H1 (cell line): ENCODE data around the gene DDX51. TPM values are rescaled to one million over a fixed set of nuclear protein-coding genes. Genes with fewer than 3 reads are reported as not detected.

ENCODE experiments used
- CTCF ChIA-PET: fragments of 300-600 bp; sonication (Branson Sonifier 250); formaldehyde crosslinking; loops from one replicate; lab custom pipeline; 2021; ENCODE audit not compliant: partially characterized antibody; lab: Charles Lee
- POLR2A ChIA-PET: fragments of 300-600 bp; sonication (Branson Sonifier 250); formaldehyde crosslinking; loops from one replicate; lab custom pipeline; 2021; ENCODE audit warnings: inconsistent platforms; ENCODE audit not compliant: partially characterized antibody; lab: Charles Lee
- DNase-seq, 2 experiments: peaks; one replicate each; pipeline versions ENCODE4 v3.0.0 to v3.0.0-alpha.2; 2010 to 2022; ENCODE audit warnings: low spot score in 2 of 2, low read depth in 1 of 2, mixed read lengths in 1 of 2
- FAIRE-seq: peaks from 2 replicates; lab custom pipeline; 2011; peaks lifted over from hg19 to GRCh38; lab: Jason Lieb, UNC
- H2AFZ ChIP-seq: 2 replicates; pipeline ENCODE4 v1.8.1; 2012; ENCODE audit warnings: low read length, inconsistent platforms
- H2AK5ac ChIP-seq: 2 replicates; pipeline ENCODE4 v1.6.1; 2013; ENCODE audit warnings: low read depth, low read length
- H2BK120ac ChIP-seq: replicated peaks from 2 replicates; pipeline ENCODE3; 2013; ENCODE audit warnings: low read depth, low read length, inconsistent platforms
- H2BK12ac ChIP-seq: 2 replicates; pipeline ENCODE4 v1.6.1; 2013; ENCODE audit warnings: low read depth, low read length
- H2BK15ac ChIP-seq: 2 replicates; pipeline ENCODE4 v1.6.1; 2013; ENCODE audit warnings: low read length
- H2BK20ac ChIP-seq: 2 replicates; pipeline ENCODE4 v1.6.1; 2013; ENCODE audit warnings: low read length
- H2BK5ac ChIP-seq: 2 replicates; pipeline ENCODE4 v1.6.1; 2013; ENCODE audit warnings: low read depth, low read length
- H3K14ac ChIP-seq: 2 replicates; pipeline ENCODE4 v1.6.1; 2013; ENCODE audit warnings: inconsistent platforms; ENCODE audit not compliant: insufficient read length
- H3K18ac ChIP-seq: 2 replicates; pipeline ENCODE4 v1.6.1; 2013; ENCODE audit warnings: low read length; ENCODE audit errors: extremely low read depth
- H3K23ac ChIP-seq: 2 replicates; pipeline ENCODE4 v1.6.1; 2013; ENCODE audit warnings: inconsistent platforms; ENCODE audit not compliant: insufficient read length
- H3K23me2 ChIP-seq: 2 replicates; pipeline ENCODE4 v1.6.1; 2013; ENCODE audit warnings: low read depth, low read length
- H3K27ac ChIP-seq: 2 replicates; pipeline ENCODE4 v1.6.1; 2011; ENCODE audit warnings: low read depth, low read length, inconsistent platforms
- H3K27me3 ChIP-seq, 4 experiments: replicated peaks in 1 of 4; 1 replicate in 1 of 4; 2 replicates in 3 of 4; pipeline versions ENCODE4 v1.6.1 to v1.8.1; 2011 to 2013; ENCODE audit warnings: low read length in 3 of 4, mild to moderate bottlenecking in 3 of 4, inconsistent platforms in 2 of 4, mixed read lengths in 2 of 4, moderate library complexity in 1 of 4; ENCODE audit not compliant: control insufficient read depth in 3 of 4, insufficient read depth in 3 of 4; ENCODE audit errors: extremely low read depth in 1 of 4
- H3K36me3 ChIP-seq, 4 experiments: 2 replicates each; pipeline versions ENCODE4 v1.6.1 to v1.8.1; 2011 to 2013; ENCODE audit warnings: mild to moderate bottlenecking in 4 of 4, low read length in 3 of 4, moderate library complexity in 2 of 4, control low read depth in 1 of 4, inconsistent platforms in 1 of 4; ENCODE audit not compliant: insufficient read depth in 4 of 4, control insufficient read depth in 2 of 4
- H3K4ac ChIP-seq: replicated peaks from 2 replicates; pipeline ENCODE3; 2013; ENCODE audit warnings: low read length, low read depth, mixed read lengths, inconsistent platforms; ENCODE audit not compliant: insufficient read length
- H3K4me1 ChIP-seq, 4 experiments: replicated peaks in 1 of 4; 1 replicate in 1 of 4; 2 replicates in 3 of 4; pipeline versions ENCODE4 v1.6.1 to v1.8.1; 2011 to 2013; ENCODE audit warnings: low read length in 3 of 4, inconsistent platforms in 2 of 4, mixed read lengths in 1 of 4; ENCODE audit not compliant: insufficient read depth in 4 of 4, control insufficient read depth in 3 of 4
- H3K4me2 ChIP-seq, 2 experiments: 2 replicates each; pipeline versions ENCODE4 v1.6.1 to v1.8.1; 2011 to 2013; ENCODE audit warnings: low read depth in 2 of 2, low read length in 2 of 2, control low read depth in 1 of 2, inconsistent platforms in 1 of 2, mild to moderate bottlenecking in 1 of 2; ENCODE audit not compliant: insufficient read depth in 1 of 2
- H3K4me3 ChIP-seq, 4 experiments: fragments of 200-600, 300-600 bp in 1 of 4; sonication (generic), shearing (Covaris generic), sonication (Bioruptor Twin) in 1 of 4; 2 replicates each; pipeline versions ENCODE4 v1.5.1 to v1.8.1; 2011 to 2016; ENCODE audit warnings: low read length in 4 of 4, low read depth in 3 of 4, control low read depth in 2 of 4, inconsistent platforms in 2 of 4, mild to moderate bottlenecking in 2 of 4, mixed read lengths in 1 of 4, moderate library complexity in 1 of 4; ENCODE audit not compliant: insufficient read depth in 2 of 4; ENCODE audit errors: extremely low read depth in 1 of 4
- H3K56ac ChIP-seq: replicated peaks from 2 replicates; pipeline ENCODE3; 2013; ENCODE audit warnings: low read depth, mild to moderate bottlenecking, mixed read lengths, low read length, inconsistent platforms; ENCODE audit not compliant: insufficient read length
- H3K79me1 ChIP-seq: 2 replicates; pipeline ENCODE4 v1.6.1; 2013; ENCODE audit warnings: low read depth, low read length, control low read depth
- H3K79me2 ChIP-seq, 2 experiments: 2 replicates each; pipeline versions ENCODE4 v1.6.1 to v1.8.1; 2012 to 2013; ENCODE audit warnings: low read length in 2 of 2, mild to moderate bottlenecking in 2 of 2, inconsistent platforms in 1 of 2; ENCODE audit not compliant: insufficient read depth in 2 of 2, control insufficient read depth in 1 of 2
- H3K9ac ChIP-seq, 4 experiments: replicated peaks in 1 of 4; 1 replicate in 1 of 4; 2 replicates in 3 of 4; pipeline versions ENCODE4 v1.6.1 to v1.8.1; 2011 to 2013; ENCODE audit warnings: low read depth in 3 of 4, low read length in 3 of 4, control low read depth in 2 of 4, mild to moderate bottlenecking in 2 of 4, moderate library complexity in 2 of 4, inconsistent platforms in 1 of 4; ENCODE audit errors: extremely low read depth in 1 of 4
- H3K9me3 ChIP-seq, 2 experiments: 2 replicates each; pipeline versions ENCODE4 v1.6.1 to v1.8.1; 2012 to 2013; ENCODE audit warnings: mild to moderate bottlenecking in 2 of 2, moderate library complexity in 2 of 2, control low read depth in 1 of 2, inconsistent platforms in 1 of 2, low read depth in 1 of 2, low read length in 1 of 2, mixed read lengths in 1 of 2; ENCODE audit not compliant: insufficient read depth in 2 of 2
- H4K20me1 ChIP-seq, 2 experiments: replicated peaks in 1 of 2; 2 replicates each; pipeline versions ENCODE3 to v1.8.1; 2011 to 2013; ENCODE audit warnings: inconsistent platforms in 2 of 2, low read length in 2 of 2, mild to moderate bottlenecking in 1 of 2; ENCODE audit not compliant: insufficient read depth in 2 of 2, control insufficient read depth in 1 of 2
- H4K5ac ChIP-seq: 2 replicates; pipeline ENCODE4 v1.6.1; 2013; ENCODE audit warnings: low read length, low read depth, mixed read lengths, inconsistent platforms; ENCODE audit not compliant: insufficient read length
- H4K8ac ChIP-seq: 2 replicates; pipeline ENCODE4 v1.8.0; 2013; ENCODE audit warnings: mild to moderate bottlenecking, moderate library complexity, low read length, inconsistent platforms; ENCODE audit not compliant: insufficient read depth; ENCODE audit errors: extremely low read depth
- H4K91ac ChIP-seq: replicated peaks from 2 replicates; pipeline ENCODE3; 2013; ENCODE audit warnings: low read length, mixed read lengths, inconsistent platforms; ENCODE audit not compliant: insufficient read length
- CHD2 ChIP-seq: IDR thresholded peaks from 2 replicates; pipeline ENCODE4 v1.6.1; 2012; ENCODE audit warnings: low read length, improper control_type of control experiment
- RFX5 ChIP-seq: IDR thresholded peaks from 2 replicates; pipeline ENCODE4 v1.6.1; 2011; ENCODE audit warnings: low read depth, low read length, improper control_type of control experiment, borderline replicate concordance
- WGBS, 2 experiments: shearing (Covaris generic) in 1 of 2; methylation state at CpG; one replicate each; pipeline versions ENCODE4 v1.1.6 to v1.1.7; 2013 to 2015; ENCODE audit warnings: low lambda C conversion rate in 2 of 2, mixed read lengths in 2 of 2, inconsistent platforms in 1 of 2, low coverage in 1 of 2, missing lambda C conversion rate in 1 of 2; ENCODE audit not compliant: insufficient replicate concordance in 2 of 2, insufficient coverage in 1 of 2, insufficient read length in 1 of 2; ENCODE audit errors: extremely low coverage in 1 of 2, missing lambda C conversion rate in 1 of 2; 5-methylcytosine and 5-hydroxymethylcytosine counted together
- polyA plus RNA-seq, 7 experiments: library from polyadenylated mRNA; depleted of rRNA in 3 of 7; stranded (reverse) in 5 of 7; unstranded in 2 of 7; fragments of >200 nt in 5 of 7; fragments of 200-250 nt in 2 of 7; gene quantifications; 1 replicate in 5 of 7; 2 replicates in 1 of 7; 4 replicates in 1 of 7; pipeline versions ENCODE4 v1.2.1 to v1.2.3, GENCODE V29; 2011 to 2013; ENCODE audit warnings: missing spikeins in 2 of 7, mixed read lengths in 2 of 7
- total RNA-seq: library from RNA; stranded (reverse); fragmentation: NEBNext Ultra II Directional; extraction: Animal tissue kit (Norgen Biotek cat#: 25700); gene quantifications from 2 replicates; pipeline ENCODE4 v1.2.1, GENCODE V29; 2021

The DDX51 gene
- total and polyA plus RNA-seq, 2 of the 8 experiments (the other 6 are each of a cell fraction or from before 2014, with no cell fraction given), result 11.2 to 24.4 TPM

DNA sequence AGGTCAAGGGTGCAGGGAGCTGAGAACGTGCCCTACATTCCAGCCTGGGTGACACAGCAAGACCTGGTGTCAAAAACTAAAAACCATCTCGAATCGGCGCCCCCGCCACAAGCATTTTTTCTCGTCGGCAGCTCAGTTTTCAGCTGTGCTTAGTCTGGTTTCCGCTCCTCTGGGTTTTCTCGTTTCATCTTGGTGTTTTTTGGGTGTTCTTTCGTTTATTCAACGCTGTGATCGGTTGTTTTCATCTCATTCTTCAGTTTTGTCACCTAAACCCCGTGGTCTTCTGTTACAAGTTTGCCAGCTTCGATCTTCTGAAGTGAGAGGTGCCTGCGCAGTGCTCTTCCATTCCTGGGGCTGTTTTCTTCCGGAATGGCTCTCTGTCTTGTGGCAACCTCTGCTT is 41.6 kb upstream of the DDX51 start:
- peak overlapping the region in 1 of 2 experiments; percentile 5; a peak in 1 of 4 replicates for H3K4me2 ChIP-seq
- POLR2A ChIA-PET, result interaction anchor here (0.9 kb wide), 1 partner anchor 10 kb away, joined by 5 read pairs; no protein-coding TSS in a partner anchor
- H2BK20ac ChIP-seq, result no peak overlapping the region
- DNase-seq (no peak), FAIRE-seq (no peak)
- peaks cover 0 to 16% of the 10 kb centered on the region in 2 experiments; a peak in 1 of 4 replicates for H3K9me3 ChIP-seq
- H3K4me1 ChIP-seq, result peaks cover 0 to 11% (median 8%) of the 10 kb centered on the region in 4 experiments; a peak in 5 of 7 replicates
- no peak overlapping the region for H2BK15ac ChIP-seq
- H3K4ac ChIP-seq, result no peak overlapping the region
- H3K14ac ChIP-seq, result no peak overlapping the region
- no peak overlapping the region for H3K18ac ChIP-seq
- no peak overlapping the region for H2BK5ac ChIP-seq
- no peak overlapping the region for H3K56ac ChIP-seq
- no peak overlapping the region for H3K9ac ChIP-seq
- no peaks in the 10 kb centered on the region for H3K36me3 ChIP-seq
- no peaks in the 10 kb centered on the region for H3K79me2 ChIP-seq
- no peak overlapping the region for H4K8ac ChIP-seq
- H4K20me1 ChIP-seq, result peaks cover 0 to 7% of the 10 kb centered on the region in 2 experiments
- H2AFZ ChIP-seq, result no peak overlapping the region
- no peak overlapping the region for H3K4me3 ChIP-seq
- CTCF ChIA-PET, result interaction anchor here (1.0 kb wide), 1 partner anchor 32 kb away, joined by 3 read pairs; no protein-coding TSS in a partner anchor
- 87% methylated on average over 16 of the region's 16 CpGs; no CpG with 5 or more reads in 1 of the 2 experiments for WGBS, 2 experiments
- H2AK5ac ChIP-seq, result no peak overlapping the region
- no peak overlapping the region for H4K5ac ChIP-seq
- H2BK120ac ChIP-seq, result no peak overlapping the region
- H3K23ac ChIP-seq, result no peak overlapping the region
- H3K27me3 ChIP-seq, result peaks cover 4 to 74% (median 47%) of the 10 kb centered on the region in 4 experiments
- no peak overlapping the region for H4K91ac ChIP-seq
- H3K79me1 ChIP-seq, result no peaks in the 10 kb centered on the region
- H3K23me2 ChIP-seq, result peaks cover 12% of the 10 kb centered on the region; the same call in 1 of the 2 replicates
- H3K27ac ChIP-seq, result no peak overlapping the region
- H2BK12ac ChIP-seq, result no peak overlapping the region
- no peak for TF ChIP-seq CHD2
- TF ChIP-seq RFX5, result no peak
